ENCODE measurements around the gene CD248.

Gene CD248

GRCh38 chr11:66265531-66266377 lies 51.1 kb downstream of the CD248 start:
- intact Hi-C loops (cut with DNase I; ENCODE audit: low total_unique reads): no loop called here

GRCh38 chr11:66264914-66265313 lies 51.9 kb downstream of the CD248 start:
- DNase-seq: no peak
- no peaks in the 10 kb centered on the region for H3K27me3 ChIP-seq
- H3K4me3 ChIP-seq: no peak overlapping the region
- no peak for TF ChIP-seq CTCF (IDR thresholded peaks at IDR 0.05)
- intact Hi-C loops (cut with DNase I; ENCODE audit: low total_unique reads): no loop called here
- H3K9me3 ChIP-seq: no peaks in the 10 kb centered on the region
- no peak overlapping the region for H3K27ac ChIP-seq
- H3K4me1 ChIP-seq: peaks cover 0 to 21% (median 18%) of the 10 kb centered on the region in 4 donors
- peaks cover 22 to 67% (median 42%) of the 10 kb centered on the region in 3 donors for H3K36me3 ChIP-seq

More at GRCh38 chr11:66265531-66266377, 51.1 kb downstream of the CD248 start:
- no peak for DNase-seq
- Histone ChIP-seq H3K9me3 (no peaks in the 10 kb centered on the region), H3K4me1 (peaks cover 0 to 29% (median 26%) of the 10 kb centered on the region in 4 donors), H3K27me3 (no peaks in the 10 kb centered on the region), H3K27ac (peak overlapping the region in 1 of 2 donors; percentile 92), H3K4me3 (no peak overlapping the region), H3K36me3 (peaks cover 22 to 59% (median 42%) of the 10 kb centered on the region in 3 donors)
- TF ChIP-seq CTCF (IDR thresholded peaks at IDR 0.05): no peak

All from tibial artery (tissue), 4 donors.